HG03280 (cell line): ENCODE measurements around the gene RASGRP2.
A peak's percentile ranks its signal among the peaks of the same experiment; 100 is the strongest.

Source experiments
- ATAC-seq: cut with Tn5 transposase; IDR thresholded peaks from one replicate; pipeline ENCODE4 v1.9.1; 2021; ENCODE audit warnings: mild to moderate bottlenecking, moderate library complexity; ENCODE audit not compliant: unreplicated experiment

The RASGRP2 gene

GRCh38 chr11:64743591-64744543 lies at the start of gene RASGRP2:
RASGRP2 (minus strand) TSS chr11:64744142; CDS start chr11:64742866, 1,276 bp downstream.
- no peak for ATAC-seq

GRCh38 chr11:64792482-64792881 lies 48.5 kb upstream of the RASGRP2 start:
- ATAC-seq = no peak

- no peak for ATAC-seq
Observed at GRCh38 chr11:64791781-64792291, 47.9 kb upstream of the RASGRP2 start.

GRCh38 chr11:64790205-64791095 lies 46.5 kb upstream of the RASGRP2 start:
- ATAC-seq = no peak

- no peak for ATAC-seq
Observed at GRCh38 chr11:64789331-64790204, 45.6 kb upstream of the RASGRP2 start.

GRCh38 chr11:64788321-64789215 lies 44.6 kb upstream of the RASGRP2 start:
- ATAC-seq = no peak

GRCh38 chr11:64787526-64788320 lies 43.8 kb upstream of the RASGRP2 start:
- ATAC-seq = no peak

- no peak for ATAC-seq
Observed at GRCh38 chr11:64786308-64786707, 42.4 kb upstream of the RASGRP2 start.

GRCh38 chr11:64784813-64785581 lies 41.1 kb upstream of the RASGRP2 start:
- ATAC-seq = no peak

GRCh38 chr11:64778473-64779298 lies 34.7 kb upstream of the RASGRP2 start, which contains the start of gene SF1:
SF1 (minus strand) TSS chr11:64778542; CDS start chr11:64778392, 150 bp downstream.
- ATAC-seq = peak; percentile 76

- ATAC-seq = no peak
Observed at GRCh38 chr11:64778223-64778472, 34.2 kb upstream of the RASGRP2 start.

GRCh38 chr11:64777449-64778222 lies 33.7 kb upstream of the RASGRP2 start:
- ATAC-seq = peak; percentile 26

GRCh38 chr11:64776875-64777274 lies 32.9 kb upstream of the RASGRP2 start:
- ATAC-seq = no peak

GRCh38 chr11:64776425-64776824 lies 32.5 kb upstream of the RASGRP2 start:
- no peak for ATAC-seq

GRCh38 chr11:64774144-64774543 lies 30.2 kb upstream of the RASGRP2 start:
- ATAC-seq = no peak

- ATAC-seq = no peak
Observed at GRCh38 chr11:64772303-64773018, 28.5 kb upstream of the RASGRP2 start.
